Liver (tissue), 9 donors: Measurements from ENCODE around the gene ANK3. TPM values are rescaled to one million over a fixed set of nuclear protein-coding genes. Genes with fewer than 3 reads are reported as not detected.

Experiments used
- DNase-seq: peaks from one replicate; pipeline ENCODE4 v3.0.0-alpha.2; 2017; ENCODE audit warnings: low spot score
- H3K27ac ChIP-seq, 2 donors: one replicate each; pipeline ENCODE4 v1.7.0; 2013; ENCODE audit warnings: inconsistent platforms in 2 of 2, low read length in 2 of 2, control low read depth in 1 of 2, low read depth in 1 of 2, mild to moderate bottlenecking in 1 of 2
- H3K27me3 ChIP-seq, 4 donors: one replicate each; pipeline versions ENCODE4 v1.6.1 to v1.7.0; 2013; ENCODE audit warnings: low read length in 3 of 4, inconsistent platforms in 1 of 4, mild to moderate bottlenecking in 1 of 4, moderate library complexity in 1 of 4; ENCODE audit not compliant: control insufficient read depth in 4 of 4, insufficient read depth in 4 of 4
- H3K36me3 ChIP-seq, 4 donors: one replicate each; pipeline versions ENCODE4 v1.6.1 to v1.7.0; 2013; ENCODE audit warnings: low read length in 3 of 4, mild to moderate bottlenecking in 3 of 4, low read depth in 1 of 4, moderate library complexity in 1 of 4; ENCODE audit not compliant: control insufficient read depth in 4 of 4, insufficient read depth in 3 of 4
- H3K4me1 ChIP-seq, 4 donors: one replicate each; pipeline versions ENCODE4 v1.6.1 to v1.7.0; 2013; ENCODE audit warnings: low read length in 3 of 4, mild to moderate bottlenecking in 3 of 4, moderate library complexity in 1 of 4; ENCODE audit not compliant: control insufficient read depth in 4 of 4, insufficient read depth in 4 of 4
- H3K4me3 ChIP-seq, 3 donors: one replicate each; pipeline versions ENCODE4 v1.6.1 to v1.7.0; 2013; ENCODE audit warnings: low read length in 3 of 3, control low read depth in 1 of 3, low read depth in 1 of 3, mild to moderate bottlenecking in 1 of 3
- H3K9ac ChIP-seq, 2 donors: one replicate each; pipeline ENCODE4 v1.7.0; 2013; ENCODE audit warnings: low read length in 2 of 2, mild to moderate bottlenecking in 2 of 2, moderate library complexity in 2 of 2, control low read depth in 1 of 2, low read depth in 1 of 2
- H3K9me3 ChIP-seq, 4 donors: one replicate each; pipeline versions ENCODE4 v1.6.1 to v1.7.0; 2013; ENCODE audit warnings: low read length in 3 of 4; ENCODE audit not compliant: control insufficient read depth in 4 of 4
- ATF3 ChIP-seq: IDR thresholded peaks from 2 replicates; pipeline ENCODE4 v1.6.1; 2016; ENCODE audit warnings: antibody characterized with exemption
- CTCF ChIP-seq: fragments of 150-350 bp; IDR thresholded peaks from 2 replicates; pipeline ENCODE4 v1.5.1; 2017; ENCODE audit warnings: improper control_type of control experiment, low read depth, low read length; ENCODE audit not compliant: missing input control
- EGR1 ChIP-seq, 2 donors: IDR thresholded peaks; 2 replicates each; pipeline ENCODE4 v1.6.1; 2016 to 2018; ENCODE audit warnings: antibody characterized with exemption in 2 of 2, low read depth in 2 of 2
- FOXA2 ChIP-seq: IDR thresholded peaks from 2 replicates; pipeline ENCODE4 v1.6.1; 2016; ENCODE audit warnings: antibody characterized with exemption
- JUND ChIP-seq, 2 donors: IDR thresholded peaks; 2 replicates each; pipeline ENCODE4 v1.6.1; 2016; ENCODE audit warnings: antibody characterized with exemption in 2 of 2
- MAX ChIP-seq: IDR thresholded peaks from 2 replicates; pipeline ENCODE4 v1.6.1; 2016; ENCODE audit warnings: antibody characterized with exemption
- NR2F2 ChIP-seq: IDR thresholded peaks from 2 replicates; pipeline ENCODE4 v1.6.1; 2016; ENCODE audit warnings: antibody characterized with exemption
- REST ChIP-seq: IDR thresholded peaks from 2 replicates; pipeline ENCODE4 v1.6.1; 2016; ENCODE audit warnings: antibody characterized with exemption, mild to moderate bottlenecking
- RXRA ChIP-seq, 2 donors: IDR thresholded peaks; 2 replicates each; pipeline ENCODE4 v1.6.1; 2017 to 2018; ENCODE audit warnings: antibody characterized with exemption in 2 of 2, mild to moderate bottlenecking in 1 of 2
- SP1 ChIP-seq: IDR thresholded peaks from 2 replicates; pipeline ENCODE4 v1.6.1; 2018; ENCODE audit warnings: antibody characterized with exemption, mild to moderate bottlenecking
- YY1 ChIP-seq: IDR thresholded peaks from 2 replicates; pipeline ENCODE4 v1.6.1; 2016; ENCODE audit warnings: antibody characterized with exemption, mild to moderate bottlenecking
- WGBS: extraction: QIAGEN DNeasy Blood & Tissue Kit; methylation state at CpG from one replicate; pipeline ENCODE4 v1.1.7; 2013; 5-methylcytosine and 5-hydroxymethylcytosine counted together
- polyA plus RNA-seq, 2 donors: library from polyadenylated mRNA; stranded (reverse) in 1 of 2; unstranded in 1 of 2; fragments of 200-250 nt in 1 of 2; fragments of >200 nt in 1 of 2; fragmentation: Nextera tagmentation in 1 of 2; extraction: Ambion mirVana in 1 of 2; gene quantifications; one replicate each; pipeline versions ENCODE4 v1.2.1 to v1.2.3, GENCODE V29; 2013 to 2015
- total RNA-seq, 2 donors: library from RNA; depleted of rRNA; stranded (reverse); fragments of >200 nt; gene quantifications; one replicate each; pipeline ENCODE4 v1.2.3, GENCODE V29; 2014
- donor health status: healthy.
- donor health status: healthy.
- donor health status: healthy.
- donor health status: healthy.
- donor health status: healthy.

ANK3 gene
- total and polyA plus RNA-seq, 4 donors, result 5.7 to 30.0 (median 9.7) TPM

- TF ChIP-seq REST, result no peak
Observed at GRCh38 chr10:60222047-60222446, 167.6 kb downstream of the ANK3 start (continued).

- Histone ChIP-seq H3K9me3 (peaks cover 0 to 5% (median 0%) of the 10 kb centered on the region in 4 donors), H3K27ac (no peak overlapping the region), H3K27me3 (no peaks in the 10 kb centered on the region), H3K36me3 (no peaks in the 10 kb centered on the region), H3K4me3 (no peak overlapping the region), H3K4me1 (peaks cover 0 to 1% (median 0%) of the 10 kb centered on the region in 4 donors), H3K9ac (no peak overlapping the region)
- TF ChIP-seq NR2F2, result no peak
- no peak for TF ChIP-seq MAX
- TF ChIP-seq SP1, result no peak
- TF ChIP-seq RXRA (IDR thresholded peaks at IDR 0.05), result no peak
- 84% methylated on average over 1 of the region's 1 CpG for whole genome bisulfite sequencing
- no peak for DNase-seq
Observed at GRCh38 chr10:60212195-60212594, 177.5 kb downstream of the ANK3 start.

- H3K4me1 ChIP-seq, result peaks cover 0 to 6% (median under 1%) of the 10 kb centered on the region in 4 donors
- WGBS, result 67% methylated on average over 7 of the region's 7 CpGs
- H3K4me3 ChIP-seq, result no peak overlapping the region
- no peaks in the 10 kb centered on the region for H3K27me3 ChIP-seq
- TF ChIP-seq JUND (IDR thresholded peaks at IDR 0.05) (no peak), YY1 (no peak), ATF3 (no peak), CTCF (no peak), RXRA (IDR thresholded peaks at IDR 0.05) (no peak), EGR1 (IDR thresholded peaks at IDR 0.05; ENCODE audit: low read depth in 2 of 2) (no peak), MAX (no peak), FOXA2 (no peak)
- no peak for DNase-seq
- H3K36me3 ChIP-seq, result no peaks in the 10 kb centered on the region
- no peak overlapping the region for H3K9ac ChIP-seq
- H3K9me3 ChIP-seq, result peaks cover 0 to 5% (median 0%) of the 10 kb centered on the region in 4 donors
- H3K27ac ChIP-seq, result no peak overlapping the region
Observed at GRCh38 chr10:60209874-60210570, 179.7 kb downstream of the ANK3 start.
